DMS79 (cell line): ENCODE measurements around the gene LMO2.

Experiments used
- DNase-seq: peaks from one replicate; lab custom pipeline; 2025; lab: John Stamatoyannopoulos, UW

Gene LMO2

DNA sequence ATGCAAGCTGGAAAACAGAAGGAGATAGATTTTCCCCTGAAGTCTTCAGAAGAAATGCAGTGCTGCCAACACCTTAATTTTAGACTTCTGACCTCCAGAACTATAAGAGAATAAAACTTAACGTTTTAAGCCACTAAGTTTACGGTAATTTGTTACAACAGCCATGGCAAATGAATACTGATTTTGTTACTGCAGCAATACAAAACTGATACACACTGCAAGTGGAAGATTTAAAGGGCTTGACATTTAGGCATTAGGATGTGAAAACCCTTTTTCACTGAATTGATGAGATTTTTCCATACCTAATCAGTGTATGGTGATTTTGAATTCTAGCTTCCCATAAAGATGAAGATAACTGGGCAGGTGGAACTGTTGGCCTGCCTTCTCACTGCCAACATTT, 22.1 kb upstream of the LMO2 start:
- no peak for DNase-seq

GRCh38 chr11:33912405-33913361, 20.8 kb upstream of the LMO2 start:
- DNase-seq: peak; percentile 79

GRCh38 chr11:33910958-33911339, 19.1 kb upstream of the LMO2 start:
- DNase-seq: no peak

DNA sequence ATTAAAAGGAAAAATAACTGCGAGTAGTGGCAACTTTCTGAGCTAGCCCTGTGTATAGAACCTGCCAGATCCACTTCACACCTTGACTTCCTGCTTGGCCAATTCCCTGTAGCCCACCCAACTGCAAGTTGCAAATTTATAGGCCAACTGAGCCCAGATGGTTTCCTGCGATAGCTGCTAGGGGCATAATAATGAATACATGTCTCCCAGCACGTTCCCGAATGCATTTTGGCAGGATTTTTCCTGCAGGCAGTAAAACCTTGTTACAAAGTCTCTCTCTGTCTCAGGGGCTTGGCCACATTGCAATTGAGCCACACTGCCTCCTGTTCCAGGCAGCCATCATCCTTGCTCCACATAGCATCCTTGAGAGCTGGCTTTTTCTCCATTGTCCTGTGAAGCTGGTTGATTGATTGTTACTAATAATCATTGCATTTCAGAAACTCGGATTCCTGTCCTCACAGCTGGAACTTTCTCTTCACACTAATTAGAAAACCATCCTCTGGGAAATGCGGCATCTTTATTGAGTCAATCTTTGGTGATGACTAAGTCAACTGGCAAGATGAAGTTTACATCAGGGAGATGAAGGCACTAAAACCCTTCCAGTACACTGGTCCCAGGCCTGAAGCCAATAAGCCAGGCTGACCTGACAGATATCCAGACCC, 18.6 kb upstream of the LMO2 start:
- no peak for DNase-seq

GRCh38 chr11:33909552-33909951, 17.7 kb upstream of the LMO2 start:
- no peak for DNase-seq

DNA sequence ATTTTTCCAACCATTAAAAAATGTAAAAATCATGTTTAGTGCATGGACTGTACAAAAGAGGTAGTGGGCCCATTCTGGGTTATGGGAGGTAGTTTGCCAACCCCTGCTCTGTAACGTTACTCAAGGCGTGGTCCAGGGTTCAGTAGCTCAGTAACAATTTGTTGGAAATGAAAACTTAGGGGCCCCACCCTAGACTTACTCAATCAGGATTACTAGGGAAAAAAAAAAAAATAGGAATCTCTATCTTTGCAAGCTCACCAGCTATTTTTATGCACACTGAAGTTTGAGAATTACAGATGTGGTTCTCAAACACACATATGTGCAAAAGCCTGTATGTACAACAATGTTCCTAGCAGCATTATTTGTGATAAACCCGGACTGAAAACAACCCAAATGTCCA, 17.3 kb upstream of the LMO2 start:
- no peak for DNase-seq

DNA sequence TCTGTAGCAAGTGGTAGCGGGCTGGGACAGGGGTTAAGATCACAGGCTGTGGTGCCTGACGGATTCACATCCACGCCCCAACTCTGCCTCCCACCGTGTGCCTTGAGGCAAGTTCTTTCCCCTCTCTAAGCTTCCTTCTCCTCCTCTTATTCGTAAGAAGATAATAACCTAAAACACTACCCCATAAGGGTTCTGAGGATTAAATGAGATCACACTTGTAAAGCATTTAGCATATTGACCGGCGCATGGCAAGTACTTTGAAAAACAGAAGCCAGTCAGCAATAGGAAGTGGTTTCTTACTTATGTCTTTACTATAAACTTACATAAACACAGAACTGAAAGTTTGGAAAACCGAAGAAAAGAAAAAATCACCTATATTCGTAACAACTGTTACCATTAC, 15.5 kb upstream of the LMO2 start:
- no peak for DNase-seq

- no peak for DNase-seq
Measured at GRCh38 chr11:33906484-33907186, 14.8 kb upstream of the LMO2 start.

DNA sequence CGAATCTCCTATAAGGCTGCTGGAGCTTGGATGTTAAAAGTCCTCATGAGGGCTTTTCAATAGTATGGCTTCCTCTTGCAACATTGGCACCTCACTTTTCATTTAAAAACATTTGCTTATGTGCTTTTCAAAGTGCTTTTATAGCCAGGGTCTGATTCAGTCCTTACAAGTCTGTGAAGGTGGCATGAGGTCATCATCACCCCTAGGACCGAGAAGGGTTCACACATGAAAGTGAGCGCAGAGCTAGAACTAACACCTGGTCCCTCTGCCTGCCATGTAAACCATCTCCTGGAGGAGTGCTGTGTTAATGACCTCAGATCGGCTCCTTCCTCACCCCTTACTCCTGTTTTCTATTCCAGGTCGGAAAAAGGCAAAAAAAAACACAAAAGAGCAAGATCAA, 12.2 kb upstream of the LMO2 start:
- no peak for DNase-seq

GRCh38 chr11:33900159-33900840, 8.4 kb upstream of the LMO2 start:
- DNase-seq: no peak

- DNase-seq: no peak
Measured at GRCh38 chr11:33899400-33900037, 7.6 kb upstream of the LMO2 start.

GRCh38 chr11:33898957-33899356, 7.1 kb upstream of the LMO2 start:
- DNase-seq: no peak

- no peak for DNase-seq
Measured at GRCh38 chr11:33897761-33898375, 6.0 kb upstream of the LMO2 start.

GRCh38 chr11:33896911-33897310, 5.0 kb upstream of the LMO2 start:
- no peak for DNase-seq

DNA sequence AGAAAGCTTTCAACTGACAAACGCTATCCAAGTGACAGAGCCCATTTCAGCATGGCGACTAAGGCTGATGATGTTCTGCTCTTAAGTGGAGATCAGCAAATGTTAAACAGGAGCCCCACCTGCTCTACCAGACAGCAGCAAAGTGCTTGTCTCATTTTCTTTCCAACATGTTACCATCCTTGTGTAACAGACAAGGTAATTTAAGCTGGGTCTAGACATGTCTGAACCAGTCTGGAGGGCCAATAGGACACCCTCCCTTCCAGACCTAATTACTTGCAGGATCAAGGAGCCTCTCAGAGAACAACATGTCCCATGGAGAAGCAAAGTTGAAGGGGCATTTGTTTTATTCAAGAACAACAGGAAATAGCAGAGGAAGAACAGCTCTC, 3.9 kb upstream of the LMO2 start:
- DNase-seq: peak; percentile 96

- DNase-seq: no peak
Measured at GRCh38 chr11:33894398-33894746, 2.5 kb upstream of the LMO2 start.

DNA sequence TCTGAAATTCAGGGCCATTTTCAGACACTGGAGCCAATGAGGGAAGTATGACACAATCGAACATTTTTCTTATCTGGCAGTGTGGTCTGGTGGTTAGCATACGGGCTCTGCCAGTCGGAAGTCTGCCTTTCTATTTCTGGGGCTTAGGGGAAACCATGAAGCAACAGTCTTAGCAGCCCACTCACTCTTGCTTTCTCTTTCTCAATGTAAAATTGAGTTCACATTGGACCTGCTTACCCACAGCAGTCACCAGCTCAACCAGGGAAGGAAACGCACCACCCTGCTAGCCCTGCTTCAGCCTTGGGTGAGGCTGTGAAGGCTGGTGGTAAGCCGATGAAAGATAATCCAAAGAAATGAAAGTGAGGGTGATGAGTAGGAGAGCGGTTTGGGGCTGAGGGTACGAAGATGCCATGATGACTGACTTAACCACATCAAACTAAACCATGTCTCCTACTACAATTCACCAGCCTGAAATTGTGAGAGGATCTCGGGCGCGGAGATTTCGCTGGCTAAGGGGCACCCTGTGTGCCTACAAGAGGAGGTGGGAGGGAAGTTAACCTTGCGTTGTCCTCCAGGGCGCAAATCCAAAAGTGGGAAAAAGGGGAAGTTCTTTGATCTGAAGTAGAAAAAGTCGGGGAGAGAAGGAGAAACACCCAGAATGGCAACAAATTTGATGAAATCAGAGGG, 2.0 kb upstream of the LMO2 start:
- DNase-seq: no peak

- DNase-seq: no peak
Measured at GRCh38 chr11:33892906-33893594, 1.2 kb upstream of the LMO2 start.

- DNase-seq: no peak
Measured at GRCh38 chr11:33889821-33890378, 2.0 kb downstream of the LMO2 start.

DNA sequence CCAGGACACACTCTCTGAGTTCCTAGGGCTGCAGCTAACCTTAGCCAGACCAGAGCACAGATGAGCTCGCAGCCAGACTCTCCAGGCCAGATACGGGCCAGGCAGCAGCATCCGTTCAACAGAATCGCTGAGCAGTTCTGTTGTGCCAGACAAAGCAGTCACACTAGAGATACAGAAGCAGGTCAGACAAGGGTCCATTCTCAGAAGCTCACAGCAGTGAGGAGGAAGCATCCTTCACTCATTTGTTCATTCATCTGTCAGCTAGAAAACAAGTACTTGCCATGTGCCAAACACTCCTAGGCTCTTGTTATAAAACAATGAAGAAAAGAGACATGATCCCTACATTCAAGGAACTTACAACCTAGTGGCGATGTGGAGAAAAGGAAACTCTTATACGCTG, 2.6 kb downstream of the LMO2 start:
- no peak for DNase-seq
